Kidney (tissue), 22 donors: ENCODE results near the gene MASP1. TPM values are rescaled to one million over a fixed set of nuclear protein-coding genes. Genes with fewer than 3 reads are reported as not detected.
A peak's percentile ranks its signal among the peaks of the same experiment; 100 is the strongest.

Experiments used
- DNase-seq, 5 donors: peaks; one replicate each; pipeline ENCODE4 v3.0.0-alpha.2; 2013 to 2020
- FAIRE-seq: peaks from 2 replicates; lab custom pipeline; 2012; peaks lifted over from hg19 to GRCh38; lab: Jason Lieb, UNC
- H3K27ac ChIP-seq, 2 donors: one replicate each; pipeline ENCODE4 v1.7.0; 2013; ENCODE audit warnings: low read depth in 2 of 2, low read length in 2 of 2, inconsistent platforms in 1 of 2
- H3K27me3 ChIP-seq: one replicate; pipeline ENCODE4 v1.7.1; 2013; ENCODE audit warnings: low read length, inconsistent platforms; ENCODE audit not compliant: control insufficient read depth, insufficient read depth
- H3K36me3 ChIP-seq, 3 donors: one replicate each; pipeline versions ENCODE4 v1.7.0 to v1.7.1; 2013; ENCODE audit warnings: low read length in 3 of 3, control low read depth in 1 of 3, inconsistent platforms in 1 of 3; ENCODE audit not compliant: insufficient read depth in 3 of 3, control insufficient read depth in 2 of 3
- H3K4me1 ChIP-seq, 3 donors: one replicate each; pipeline versions ENCODE4 v1.7.0 to v1.7.1; 2013; ENCODE audit warnings: low read length in 3 of 3, inconsistent platforms in 1 of 3, low read depth in 1 of 3; ENCODE audit not compliant: control insufficient read depth in 2 of 3, insufficient read depth in 2 of 3
- H3K4me3 ChIP-seq, 3 donors: one replicate each; pipeline versions ENCODE4 v1.7.0 to v1.8.1; 2013; ENCODE audit warnings: low read length in 3 of 3, control low read depth in 1 of 3, inconsistent platforms in 1 of 3
- H3K9ac ChIP-seq, 3 donors: one replicate each; pipeline versions ENCODE4 v1.7.0 to v1.7.1; 2013; ENCODE audit warnings: low read length in 3 of 3, control low read depth in 1 of 3, inconsistent platforms in 1 of 3
- H3K9me3 ChIP-seq, 3 donors: one replicate each; pipeline versions ENCODE4 v1.7.0 to v1.7.1; 2013; ENCODE audit warnings: low read length in 3 of 3, control low read depth in 1 of 3, inconsistent platforms in 1 of 3; ENCODE audit not compliant: control insufficient read depth in 2 of 3, insufficient read depth in 1 of 3
- intact Hi-C: fragments of 100-400 bp; cut with DNase I; formaldehyde crosslinking; loops from one replicate; pipeline ENCODE4 v1.11.1; 2022
- long read RNA-seq, 10 donors: library from polyadenylated mRNA in 1 of 10; unstranded in 1 of 10; transcript quantifications; one replicate each; pipeline ENCODE4 v2.0.0 and lab custom pipeline, GENCODE V29; 2021 to 2026
- polyA plus RNA-seq: library from polyadenylated mRNA; stranded (reverse); fragments of 350-450 nt; fragmentation: Illumina TruSeq; extraction: RNeasy Lipid Tissue Mini Kit (QIAGEN cat#74804); gene quantifications from one replicate; pipeline ENCODE4 v1.2.3, GENCODE V29; 2014; ENCODE audit warnings: low read depth, low replicate concordance; ENCODE audit not compliant: insufficient read depth
- total RNA-seq: library from RNA; stranded (reverse); fragmentation: NEBNext Ultra II Directional; extraction: Animal tissue kit (Norgen Biotek cat#: 25700); gene quantifications from one replicate; pipeline ENCODE4 v1.2.1, GENCODE V29; 2021
- TF ChIP-seq, protein P1 (sequence below): IDR thresholded peaks from 3 replicates; pipeline ENCODE4 v1.5.1; 2012; ENCODE audit warnings: mild to moderate bottlenecking, moderate library complexity, borderline replicate concordance; ENCODE audit not compliant: insufficient read depth; ENCODE audit errors: extremely low read depth
- donor health status: control.
- donor health status: control.
- donor health status: control.
- donor health status: control.
- donor health status: control.
- donor health status: DM: yes; HTN: yes; CAD: no.
- donor health status: Normal renal cell carcinoma (clear cell type).

MASP1 gene, protein sequence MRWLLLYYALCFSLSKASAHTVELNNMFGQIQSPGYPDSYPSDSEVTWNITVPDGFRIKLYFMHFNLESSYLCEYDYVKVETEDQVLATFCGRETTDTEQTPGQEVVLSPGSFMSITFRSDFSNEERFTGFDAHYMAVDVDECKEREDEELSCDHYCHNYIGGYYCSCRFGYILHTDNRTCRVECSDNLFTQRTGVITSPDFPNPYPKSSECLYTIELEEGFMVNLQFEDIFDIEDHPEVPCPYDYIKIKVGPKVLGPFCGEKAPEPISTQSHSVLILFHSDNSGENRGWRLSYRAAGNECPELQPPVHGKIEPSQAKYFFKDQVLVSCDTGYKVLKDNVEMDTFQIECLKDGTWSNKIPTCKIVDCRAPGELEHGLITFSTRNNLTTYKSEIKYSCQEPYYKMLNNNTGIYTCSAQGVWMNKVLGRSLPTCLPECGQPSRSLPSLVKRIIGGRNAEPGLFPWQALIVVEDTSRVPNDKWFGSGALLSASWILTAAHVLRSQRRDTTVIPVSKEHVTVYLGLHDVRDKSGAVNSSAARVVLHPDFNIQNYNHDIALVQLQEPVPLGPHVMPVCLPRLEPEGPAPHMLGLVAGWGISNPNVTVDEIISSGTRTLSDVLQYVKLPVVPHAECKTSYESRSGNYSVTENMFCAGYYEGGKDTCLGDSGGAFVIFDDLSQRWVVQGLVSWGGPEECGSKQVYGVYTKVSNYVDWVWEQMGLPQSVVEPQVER
- total RNA-seq (4.8 TPM), polyA plus RNA-seq (2.8 TPM)
- long read RNA-seq, donor 1: 0 reads
- long read RNA-seq, donor 2, full-length matches to known transcripts: 1 of 1 reads
- long read RNA-seq, donor 2, partial matches to known transcripts: 0 of 1 reads
- long read RNA-seq, donor 2, other reads (novel, unspliced or antisense): 0 of 1 reads
- long read RNA-seq, donor 3, full-length matches to known transcripts: 3 of 3 reads
- long read RNA-seq, donor 3, partial matches to known transcripts: 0 of 3 reads
- long read RNA-seq, donor 3, other reads (novel, unspliced or antisense): 0 of 3 reads
- long read RNA-seq, donor 4: 0 reads
- long read RNA-seq, donor 5: 0 reads
- long read RNA-seq, donor 6: 0 reads
- long read RNA-seq, donor 7, full-length matches to known transcripts: 1 of 1 reads
- long read RNA-seq, donor 7, partial matches to known transcripts: 0 of 1 reads
- long read RNA-seq, donor 7, other reads (novel, unspliced or antisense): 0 of 1 reads
- long read RNA-seq, donor 8: 0 reads
- long read RNA-seq, donor 9: 0 reads
- long read RNA-seq, donor 10: 0 reads

DNA sequence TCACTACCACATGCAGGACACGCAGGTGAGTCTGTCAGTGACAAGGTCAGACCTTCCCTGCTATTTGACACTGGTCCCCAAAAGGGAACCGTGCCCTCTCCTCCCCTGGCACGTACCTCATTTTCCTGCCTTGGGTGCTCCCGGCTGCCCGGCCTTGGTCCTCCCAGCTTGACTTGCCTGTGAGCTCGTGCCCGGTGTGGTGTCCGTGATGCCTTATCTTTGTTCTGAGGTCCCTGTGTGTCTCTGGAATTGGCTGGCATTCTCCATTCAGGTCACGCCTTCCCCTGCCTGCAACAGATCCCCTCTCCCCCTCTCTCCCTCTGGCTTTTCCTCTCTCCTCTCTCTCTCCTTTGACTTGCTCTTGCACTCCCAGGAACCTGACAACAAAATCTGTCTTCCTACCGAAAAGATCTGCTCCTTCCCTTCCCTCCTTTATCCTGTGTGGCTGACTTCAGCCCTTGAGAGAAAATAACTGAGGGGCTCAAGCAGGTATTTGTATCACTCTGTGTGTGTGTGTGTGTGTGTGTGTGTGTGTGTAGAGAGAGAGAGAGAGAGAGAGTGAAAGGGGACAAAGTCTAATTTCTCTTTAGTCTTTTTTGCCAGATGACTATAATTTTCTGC is at the start of gene MASP1:
TSS of gene MASP1 (minus strand) at position 226 of the 621 bp plus-strand sequence. CDS start at position 121, 105 bp downstream.
- Histone ChIP-seq H3K27me3 (no peaks in the 10 kb centered on the region), H3K4me1 (peaks cover 0 to 7% (median 5%) of the 10 kb centered on the region in 3 donors), H3K9ac (peak within 1 kb of the TSS in 1 of 3 donors; percentile 35), H3K4me3 (peak within 1 kb of the TSS; percentile 40 to 60 (median 40)), H3K9me3 (no peaks in the 10 kb centered on the region), H3K27ac (peak within 1 kb of the TSS; percentile 15 to 40), H3K36me3 (no peaks in the 10 kb centered on the region)
- DNase-seq: peak; percentile 59 to 76 (median 67)
- TF ChIP-seq, protein P1, sequence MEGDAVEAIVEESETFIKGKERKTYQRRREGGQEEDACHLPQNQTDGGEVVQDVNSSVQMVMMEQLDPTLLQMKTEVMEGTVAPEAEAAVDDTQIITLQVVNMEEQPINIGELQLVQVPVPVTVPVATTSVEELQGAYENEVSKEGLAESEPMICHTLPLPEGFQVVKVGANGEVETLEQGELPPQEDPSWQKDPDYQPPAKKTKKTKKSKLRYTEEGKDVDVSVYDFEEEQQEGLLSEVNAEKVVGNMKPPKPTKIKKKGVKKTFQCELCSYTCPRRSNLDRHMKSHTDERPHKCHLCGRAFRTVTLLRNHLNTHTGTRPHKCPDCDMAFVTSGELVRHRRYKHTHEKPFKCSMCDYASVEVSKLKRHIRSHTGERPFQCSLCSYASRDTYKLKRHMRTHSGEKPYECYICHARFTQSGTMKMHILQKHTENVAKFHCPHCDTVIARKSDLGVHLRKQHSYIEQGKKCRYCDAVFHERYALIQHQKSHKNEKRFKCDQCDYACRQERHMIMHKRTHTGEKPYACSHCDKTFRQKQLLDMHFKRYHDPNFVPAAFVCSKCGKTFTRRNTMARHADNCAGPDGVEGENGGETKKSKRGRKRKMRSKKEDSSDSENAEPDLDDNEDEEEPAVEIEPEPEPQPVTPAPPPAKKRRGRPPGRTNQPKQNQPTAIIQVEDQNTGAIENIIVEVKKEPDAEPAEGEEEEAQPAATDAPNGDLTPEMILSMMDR: no peak
- intact Hi-C loops: no loop called here
- no peak for FAIRE-seq

DNA sequence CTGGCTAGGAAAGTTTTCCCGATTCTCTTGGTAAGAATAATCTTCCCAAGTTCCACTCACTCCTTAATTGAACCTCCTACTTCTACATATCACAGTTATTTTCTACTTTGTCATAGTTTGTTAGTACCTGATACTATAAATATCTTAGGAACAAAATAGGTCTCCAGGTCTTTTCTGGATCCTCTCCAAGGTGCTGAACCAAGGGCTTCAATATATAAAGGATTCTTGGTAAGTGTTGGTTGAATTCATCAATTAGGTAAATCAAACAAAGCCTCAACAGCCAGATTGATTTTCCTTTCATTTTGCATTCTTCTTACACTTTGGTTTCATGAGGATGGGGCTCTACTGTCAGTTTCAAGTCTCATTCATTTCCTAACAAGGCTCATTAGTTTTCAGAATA is 49.0 kb upstream of the MASP1 start:
- no peak overlapping the region for H3K9ac ChIP-seq
- H3K4me3 ChIP-seq: no peak overlapping the region
- H3K9me3 ChIP-seq: no peaks in the 10 kb centered on the region
- no peaks in the 10 kb centered on the region for H3K4me1 ChIP-seq
- TF ChIP-seq, protein P1: no peak
- no peak for DNase-seq
- no peak overlapping the region for H3K27ac ChIP-seq
- intact Hi-C loops: no loop called here
- FAIRE-seq: no peak
- H3K27me3 ChIP-seq: no peaks in the 10 kb centered on the region
- H3K36me3 ChIP-seq: no peaks in the 10 kb centered on the region

DNA sequence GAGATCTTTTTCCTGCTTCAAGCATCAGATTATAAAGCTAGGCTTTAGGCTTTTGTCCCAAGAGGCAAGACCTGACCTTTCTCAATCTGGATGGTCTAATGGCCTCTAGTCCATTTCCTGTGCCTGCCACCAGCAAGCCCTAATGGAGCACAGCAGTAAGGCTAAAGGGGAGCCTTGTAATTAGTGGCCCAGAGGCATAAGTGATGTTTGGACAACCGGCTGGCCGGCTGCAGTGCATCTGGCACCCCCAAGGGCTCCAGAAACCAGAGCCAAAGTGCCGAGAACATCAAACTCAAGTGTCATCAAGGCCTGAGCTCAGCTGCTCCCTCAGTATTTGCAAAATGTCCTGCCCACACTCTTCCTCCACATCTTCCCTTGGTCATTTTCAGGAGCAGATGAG is 44.8 kb upstream of the MASP1 start:
- DNase-seq (peak in 3 of 5 donors; percentile 5 to 76 (median 12)), FAIRE-seq (no peak)
- Histone ChIP-seq H3K4me3 (no peak overlapping the region), H3K9me3 (no peaks in the 10 kb centered on the region), H3K36me3 (no peaks in the 10 kb centered on the region), H3K4me1 (no peaks in the 10 kb centered on the region), H3K27ac (no peak overlapping the region), H3K9ac (no peak overlapping the region), H3K27me3 (no peaks in the 10 kb centered on the region)
- intact Hi-C loops: no loop called here
- TF ChIP-seq, protein P1: no peak
